HG02571 (cell line): Measurements from ENCODE around the gene LIMS2.

Experiments
- ATAC-seq: cut with Tn5 transposase; IDR thresholded peaks from one replicate; pipeline ENCODE4 v1.9.1; 2021; ENCODE audit warnings: mild to moderate bottlenecking, moderate library complexity; ENCODE audit not compliant: unreplicated experiment

LIMS2 gene

GRCh38 chr2:127659408-127660290 is 15.7 kb downstream of the LIMS2 start:
- ATAC-seq = no peak

GRCh38 chr2:127658641-127659407 is 16.5 kb downstream of the LIMS2 start:
- ATAC-seq = no peak

GRCh38 chr2:127658146-127658545 is 17.2 kb downstream of the LIMS2 start:
- ATAC-seq = no peak

GRCh38 chr2:127657232-127657595 is 18.1 kb downstream of the LIMS2 start:
- no peak for ATAC-seq

GRCh38 chr2:127656569-127657231 is 18.6 kb downstream of the LIMS2 start:
- no peak for ATAC-seq

GRCh38 chr2:127655209-127656073 is 19.9 kb downstream of the LIMS2 start:
- no peak for ATAC-seq

GRCh38 chr2:127654838-127655175 is 20.5 kb downstream of the LIMS2 start:
- ATAC-seq = no peak

GRCh38 chr2:127654084-127654837 is 21.1 kb downstream of the LIMS2 start:
- ATAC-seq = no peak

GRCh38 chr2:127653421-127654083 is 21.8 kb downstream of the LIMS2 start:
- no peak for ATAC-seq

- no peak for ATAC-seq
These were observed 22.5 kb downstream of the LIMS2 start for GRCh38 chr2:127652786-127653357.

- no peak for ATAC-seq
These were observed 23.3 kb downstream of the LIMS2 start for GRCh38 chr2:127651971-127652550.

GRCh38 chr2:127651381-127651809 is 23.9 kb downstream of the LIMS2 start:
- ATAC-seq = no peak

- ATAC-seq = no peak
These were observed 24.4 kb downstream of the LIMS2 start for GRCh38 chr2:127650785-127651380.

GRCh38 chr2:127650041-127650784 is 25.1 kb downstream of the LIMS2 start:
- no peak for ATAC-seq

GRCh38 chr2:127649684-127650040 is 25.7 kb downstream of the LIMS2 start:
- ATAC-seq = peak; percentile 54

- no peak for ATAC-seq
These were observed 26.2 kb downstream of the LIMS2 start for GRCh38 chr2:127649100-127649611.

- ATAC-seq = no peak
These were observed 27.0 kb downstream of the LIMS2 start for GRCh38 chr2:127648321-127648720.
